NCI-H2196 (cell line): Measurements from ENCODE around the gene CYP4F2.
"Not testable (repeated sequence)": the region's sequence is repeated elsewhere in the genome, so short reads cannot be mapped to it uniquely, and the experiment has no call there.

ENCODE experiments used
- DNase-seq: peaks from one replicate; lab custom pipeline; 2025; ENCODE audit not compliant: unreplicated experiment; lab: John Stamatoyannopoulos, UW

Gene CYP4F2, protein sequence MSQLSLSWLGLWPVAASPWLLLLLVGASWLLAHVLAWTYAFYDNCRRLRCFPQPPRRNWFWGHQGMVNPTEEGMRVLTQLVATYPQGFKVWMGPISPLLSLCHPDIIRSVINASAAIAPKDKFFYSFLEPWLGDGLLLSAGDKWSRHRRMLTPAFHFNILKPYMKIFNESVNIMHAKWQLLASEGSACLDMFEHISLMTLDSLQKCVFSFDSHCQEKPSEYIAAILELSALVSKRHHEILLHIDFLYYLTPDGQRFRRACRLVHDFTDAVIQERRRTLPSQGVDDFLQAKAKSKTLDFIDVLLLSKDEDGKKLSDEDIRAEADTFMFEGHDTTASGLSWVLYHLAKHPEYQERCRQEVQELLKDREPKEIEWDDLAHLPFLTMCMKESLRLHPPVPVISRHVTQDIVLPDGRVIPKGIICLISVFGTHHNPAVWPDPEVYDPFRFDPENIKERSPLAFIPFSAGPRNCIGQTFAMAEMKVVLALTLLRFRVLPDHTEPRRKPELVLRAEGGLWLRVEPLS

DNA sequence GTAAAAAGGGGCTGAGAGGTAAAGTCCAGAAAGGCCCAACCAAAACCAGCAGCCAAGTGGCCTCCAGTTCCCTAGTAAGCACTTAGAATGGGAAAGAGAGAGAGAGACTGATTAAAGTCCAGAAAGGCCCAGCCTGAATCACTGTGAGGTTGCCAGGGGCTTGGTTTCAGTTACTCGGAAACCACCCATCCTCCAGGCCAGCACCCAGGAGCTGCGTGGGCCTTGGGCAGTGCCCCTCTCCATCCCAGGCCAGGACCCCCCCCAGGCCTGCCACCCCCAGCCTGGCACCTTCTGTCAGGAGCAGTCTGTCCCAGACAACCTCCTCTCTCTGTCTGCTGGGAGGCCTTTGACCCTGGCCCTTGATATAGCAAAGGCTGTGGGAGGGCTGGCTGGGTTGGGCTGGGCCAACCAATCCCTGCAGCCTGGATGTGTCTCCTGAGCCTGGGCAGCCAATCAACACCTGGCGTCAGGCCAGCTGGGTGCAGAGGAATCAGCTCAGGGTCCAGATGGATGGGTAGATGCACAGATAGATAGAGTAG lies at the start of gene CYP4F2:
TSS of gene CYP4F2 (minus strand) at position 337 of the 539 bp plus-strand sequence. CDS start 463 bp downstream, outside the sequence.
- peak; percentile 24 for DNase-seq

DNA sequence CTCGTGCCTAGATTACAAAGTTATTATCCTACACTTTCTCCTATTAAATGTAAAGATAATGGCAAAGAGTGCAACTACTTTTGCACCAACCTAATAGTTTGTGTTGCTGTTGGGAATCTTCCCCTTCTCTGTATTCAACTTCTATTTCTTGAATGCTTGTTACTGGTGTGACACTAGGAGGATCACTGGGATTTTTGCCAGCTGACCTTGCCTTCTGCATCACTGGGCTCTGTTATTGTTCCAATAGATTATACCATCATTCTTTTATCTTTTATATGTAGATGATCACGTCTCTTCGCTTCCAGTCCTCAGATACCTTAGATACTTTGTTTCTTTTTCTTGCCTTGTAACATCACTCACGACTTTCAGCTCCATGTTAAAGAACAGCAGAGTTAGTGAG lies 47.4 kb upstream of the CYP4F2 start:
- DNase-seq, result no peak

DNA sequence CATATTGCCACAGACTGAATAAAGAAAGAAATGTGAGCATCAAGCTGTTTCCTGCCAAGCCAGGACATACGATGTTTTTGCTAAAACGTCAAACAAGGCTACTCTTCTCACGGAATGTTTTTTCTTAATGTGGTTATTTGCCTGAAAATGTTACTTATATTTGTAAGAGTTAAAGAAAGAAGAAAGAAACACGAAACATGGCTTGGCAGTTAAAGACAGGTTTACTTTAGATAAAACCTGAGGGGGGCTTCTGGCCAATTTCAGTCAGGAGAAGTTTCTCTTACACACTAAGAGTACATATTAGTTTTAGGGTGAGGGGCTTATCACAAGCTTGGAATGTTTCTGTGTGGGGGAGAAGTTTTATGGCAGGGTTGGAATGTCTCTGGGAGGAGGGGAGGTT lies 46.5 kb upstream of the CYP4F2 start:
- no peak for DNase-seq

DNA sequence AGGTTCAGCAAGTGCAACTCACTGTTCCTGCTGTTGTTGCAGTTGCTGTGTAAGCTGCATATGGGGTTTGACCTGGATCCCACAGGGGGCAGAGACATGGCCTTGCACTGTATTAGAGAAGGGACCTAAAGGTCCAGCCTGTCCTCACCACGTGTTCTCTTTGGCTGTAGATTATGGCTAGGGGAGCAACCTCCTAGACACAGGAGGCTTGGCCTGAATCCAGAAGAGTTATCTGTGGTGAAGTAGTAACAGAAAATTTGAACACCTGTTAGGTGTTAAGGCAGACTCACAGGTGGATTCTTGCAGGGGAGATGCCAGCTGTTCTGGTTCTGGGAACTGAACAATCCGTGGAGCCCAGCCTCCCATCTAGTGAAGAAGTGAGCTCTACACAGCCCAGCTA lies 39.9 kb upstream of the CYP4F2 start:
- no peak for DNase-seq

DNA sequence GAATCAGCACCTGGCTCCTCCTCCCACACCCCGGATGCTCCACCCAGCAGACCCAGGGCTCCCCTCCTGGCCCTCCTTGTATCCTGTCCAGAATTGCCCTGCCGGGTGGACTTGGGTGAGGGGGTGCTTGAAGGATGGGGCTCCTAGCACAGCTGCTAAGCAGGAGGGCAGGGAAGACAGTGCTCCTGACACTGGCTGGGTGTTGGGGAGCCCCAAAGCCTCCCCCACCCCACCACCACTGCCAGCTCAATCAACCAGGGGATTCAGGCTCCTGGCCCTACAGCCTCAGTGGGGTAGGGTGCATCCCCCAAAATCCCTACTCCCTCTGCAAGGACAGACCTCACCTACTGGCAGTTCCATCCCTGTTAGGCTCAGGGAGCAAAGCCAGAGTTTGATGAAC lies 39.1 kb upstream of the CYP4F2 start:
- no peak for DNase-seq

DNA sequence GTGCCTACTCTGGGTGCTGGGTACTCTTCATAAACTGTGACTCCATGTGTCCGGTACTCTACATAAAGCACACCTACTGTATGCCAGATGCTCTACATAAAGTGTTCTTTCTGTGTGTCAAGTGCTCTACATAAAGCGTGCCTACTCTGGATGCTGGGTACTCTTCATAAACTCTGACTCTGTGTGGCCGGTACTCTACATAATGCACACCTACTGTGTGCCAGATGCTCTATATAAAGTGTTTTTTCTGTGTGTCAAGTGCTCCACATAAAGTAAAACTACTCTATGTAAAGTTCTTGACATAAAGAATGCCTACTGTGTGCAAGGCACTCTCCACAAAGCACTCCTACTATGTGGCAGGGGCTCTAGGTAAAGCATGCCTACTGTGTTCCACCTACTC lies 38.3 kb upstream of the CYP4F2 start:
- DNase-seq, result no peak

DNA sequence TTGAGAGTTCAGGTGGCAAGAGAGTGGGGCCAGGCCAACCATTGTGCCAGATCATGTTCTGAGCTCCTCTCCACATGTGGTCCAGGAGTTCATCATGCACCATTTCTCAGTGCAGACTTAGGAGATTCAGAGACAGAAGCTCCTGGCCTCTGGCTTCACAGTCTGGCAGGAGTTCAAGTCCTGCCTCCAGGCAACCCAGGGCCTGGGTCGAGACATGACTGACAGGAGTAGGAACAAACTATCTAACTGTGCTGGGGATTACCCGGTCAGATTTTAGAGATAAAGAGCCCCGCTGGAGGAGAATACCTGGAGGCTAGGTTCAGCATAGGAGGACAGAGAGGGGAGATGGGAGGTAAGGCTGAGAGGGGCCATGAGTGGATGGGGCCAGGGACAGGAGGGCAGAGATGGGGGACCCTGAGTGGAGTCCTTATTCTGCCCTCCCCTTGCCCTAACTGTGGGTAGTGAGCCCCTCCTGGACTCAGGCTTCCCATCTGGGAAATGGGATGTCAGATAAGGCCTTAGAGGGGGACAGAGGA lies 37.4 kb upstream of the CYP4F2 start:
- DNase-seq, result peak; percentile 76

DNA sequence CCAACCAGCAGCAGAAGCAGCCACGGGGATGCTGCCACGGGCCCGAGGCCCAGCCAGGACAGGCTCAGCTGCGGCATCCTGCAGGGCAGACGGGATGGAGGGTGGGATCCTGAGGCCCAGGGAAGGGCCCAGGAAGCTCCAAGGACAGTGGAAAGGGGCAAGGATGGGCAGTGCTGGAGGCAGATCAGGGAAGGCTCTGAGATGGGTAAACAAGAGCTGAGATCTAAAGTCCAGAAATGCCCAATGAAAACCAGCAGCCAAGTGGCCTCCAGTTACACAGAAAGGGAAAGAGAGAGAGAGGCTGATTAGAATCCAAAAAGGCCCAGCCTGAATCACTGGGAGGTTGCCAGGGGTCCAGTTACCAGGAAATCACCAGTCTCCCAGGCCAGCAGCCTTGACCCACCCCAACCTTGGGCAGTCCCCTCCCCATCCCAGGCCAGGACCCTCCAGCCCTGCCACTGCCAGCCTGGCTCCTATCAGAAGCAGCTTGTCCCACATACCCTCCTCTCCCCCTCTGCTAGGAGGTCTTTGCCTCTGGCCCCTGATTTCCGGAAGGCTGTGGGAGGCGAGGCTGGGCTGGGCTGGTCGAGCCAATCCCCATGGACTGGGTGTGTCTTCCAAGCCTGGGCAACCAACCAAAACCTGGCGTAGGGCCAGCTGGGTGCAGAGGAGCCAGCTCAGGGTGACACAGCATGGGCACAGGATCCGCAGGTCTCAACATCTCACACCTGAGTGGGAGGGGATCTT lies 36.6 kb upstream of the CYP4F2 start, which contains the start of gene CYP4F11:
TSS of gene CYP4F11 (minus strand) at position 198 of the 747 bp plus-strand sequence. CDS start at position 77, 121 bp downstream.
- DNase-seq, result peak; percentile 93

DNA sequence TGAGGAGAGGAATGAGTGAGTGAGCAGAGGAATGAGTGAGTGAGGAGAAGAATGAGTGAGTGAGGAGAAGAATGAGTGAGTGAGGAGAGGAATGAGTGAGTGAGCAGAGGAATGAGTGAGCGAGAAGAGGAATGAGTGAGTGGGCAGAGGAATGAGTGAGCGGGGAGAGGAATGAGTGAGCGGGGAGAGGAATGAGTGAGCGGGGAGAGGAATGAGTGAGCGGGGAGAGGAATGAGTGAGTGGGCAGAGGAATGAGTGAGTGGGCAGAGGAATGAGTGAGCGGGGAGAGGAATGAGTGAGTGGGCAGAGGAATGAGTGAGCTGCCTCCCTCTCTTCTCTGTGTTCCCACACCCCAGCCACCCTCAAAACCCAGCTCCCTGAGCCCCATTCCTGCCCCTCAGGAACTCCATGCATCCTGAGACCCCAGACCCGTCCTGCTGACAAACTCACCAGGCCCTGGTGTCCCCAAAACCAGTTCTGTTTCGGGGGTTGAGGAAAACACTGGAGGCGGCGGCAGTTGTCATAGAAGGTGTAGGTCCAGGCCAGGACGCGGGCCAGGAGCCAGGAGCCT lies 36.0 kb upstream of the CYP4F2 start:
- DNase-seq, result not testable (repeated sequence)

DNA sequence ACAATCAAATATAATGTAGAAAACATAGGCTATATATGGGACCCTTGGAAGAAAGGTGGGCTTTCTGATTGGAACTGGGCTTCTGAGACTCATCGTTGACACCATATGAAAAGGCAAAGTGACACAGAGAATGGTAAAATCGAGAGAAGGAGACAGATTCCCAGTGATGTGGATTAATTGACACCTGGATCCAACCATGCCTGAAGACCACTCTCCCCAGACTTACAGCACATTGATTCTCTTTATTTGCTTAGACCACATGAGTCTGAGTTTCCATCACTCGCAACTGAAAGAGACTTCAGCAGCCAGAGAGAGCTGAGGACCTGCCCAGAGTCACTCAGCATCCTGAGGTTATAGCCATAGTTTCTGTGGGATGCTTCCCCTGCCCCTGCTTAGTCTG lies 30.4 kb upstream of the CYP4F2 start:
- DNase-seq, result no peak

DNA sequence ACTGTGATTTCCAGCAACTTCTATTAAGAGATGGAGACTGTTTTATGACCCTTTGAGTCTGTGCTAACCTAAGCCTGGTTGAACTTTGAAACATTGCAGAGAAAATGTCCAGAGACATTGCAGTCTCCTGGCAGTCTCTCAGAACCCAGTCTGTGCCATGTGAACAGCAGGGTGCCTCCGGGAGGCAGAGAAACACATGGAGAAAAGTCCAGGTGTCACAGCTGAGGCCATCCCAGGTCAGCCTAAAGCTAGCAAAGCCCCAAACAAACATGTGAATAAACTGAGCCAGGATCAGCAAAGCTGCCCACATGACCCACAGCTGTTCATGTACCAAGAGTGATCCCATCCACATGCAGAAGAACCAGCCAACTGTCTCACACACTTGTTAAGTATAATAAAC lies 28.6 kb upstream of the CYP4F2 start:
- DNase-seq, result no peak

DNA sequence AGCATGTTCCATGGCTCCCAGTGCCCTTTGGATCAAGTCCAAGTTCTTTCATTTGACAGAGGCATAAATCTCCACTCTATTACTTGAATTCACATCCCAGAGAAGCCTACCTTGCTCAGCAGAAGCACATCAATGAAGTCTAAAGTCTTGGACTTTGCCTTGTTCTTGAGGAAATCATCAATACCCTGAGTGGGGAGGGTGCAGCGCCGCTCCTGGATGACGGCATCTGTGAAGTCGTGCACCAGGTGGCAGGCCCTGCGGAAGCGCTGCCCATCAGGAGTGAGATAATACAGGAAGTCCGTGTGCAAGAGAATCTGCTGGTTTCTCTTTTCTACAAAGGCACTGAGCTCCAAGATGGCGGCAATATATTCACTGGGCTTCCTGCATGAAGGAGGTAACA lies 25.8 kb upstream of the CYP4F2 start:
- DNase-seq, result no peak

DNA sequence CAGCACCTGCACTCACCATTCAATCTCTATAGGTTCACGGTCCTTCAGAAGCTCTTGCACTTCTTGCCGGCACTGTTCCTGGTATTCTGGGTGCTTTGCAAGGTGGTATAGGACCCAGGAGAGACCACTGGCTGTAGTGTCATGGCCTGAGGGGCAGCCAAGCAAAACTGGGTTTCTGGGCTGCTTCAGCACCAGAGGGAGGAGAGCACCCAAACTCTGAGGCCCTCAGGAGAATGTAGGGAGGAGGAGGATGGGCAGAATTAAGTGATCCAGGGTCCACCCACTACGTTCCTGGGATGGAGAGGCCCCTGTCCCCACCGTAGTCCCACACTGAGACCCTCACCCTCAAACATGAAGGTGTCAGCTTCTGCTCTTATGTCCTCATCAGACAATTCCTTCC lies 24.1 kb upstream of the CYP4F2 start:
- DNase-seq, result no peak

DNA sequence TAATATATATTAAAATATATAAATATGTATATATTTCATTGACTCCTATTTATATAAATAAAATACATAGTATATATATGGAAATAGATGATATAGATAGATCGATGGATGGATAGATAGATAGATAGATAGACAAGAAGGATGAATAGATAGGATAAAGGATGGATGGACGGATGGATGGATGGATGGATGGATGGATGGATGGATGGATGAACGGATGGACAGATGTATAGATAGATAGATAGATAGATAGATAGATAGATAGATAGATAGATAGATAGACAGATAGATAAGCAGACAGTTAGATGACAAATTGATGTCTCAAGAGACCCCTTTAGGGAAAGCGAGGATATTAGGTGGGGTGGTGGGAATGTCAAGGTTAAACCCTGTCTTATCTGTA lies 21.4 kb upstream of the CYP4F2 start:
- DNase-seq, result no peak

DNA sequence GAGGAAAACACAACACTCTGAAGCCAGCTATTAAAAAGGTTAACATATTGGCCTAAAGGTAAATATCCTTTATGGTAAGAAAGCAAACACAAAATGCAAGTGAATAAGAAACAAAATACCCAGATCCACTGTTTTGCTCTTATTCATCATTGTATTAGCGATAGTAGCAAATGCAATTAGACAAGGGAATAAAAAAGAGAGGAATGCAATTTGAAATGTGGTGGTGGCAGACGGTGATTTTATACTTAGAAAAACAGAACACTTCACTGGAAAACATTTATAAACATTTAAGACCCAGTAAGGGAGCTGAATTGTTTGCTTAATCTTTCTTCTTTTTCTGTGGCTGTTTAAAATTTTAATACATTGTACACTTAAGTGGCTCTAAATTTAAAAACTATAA lies 17.2 kb upstream of the CYP4F2 start:
- DNase-seq, result no peak

DNA sequence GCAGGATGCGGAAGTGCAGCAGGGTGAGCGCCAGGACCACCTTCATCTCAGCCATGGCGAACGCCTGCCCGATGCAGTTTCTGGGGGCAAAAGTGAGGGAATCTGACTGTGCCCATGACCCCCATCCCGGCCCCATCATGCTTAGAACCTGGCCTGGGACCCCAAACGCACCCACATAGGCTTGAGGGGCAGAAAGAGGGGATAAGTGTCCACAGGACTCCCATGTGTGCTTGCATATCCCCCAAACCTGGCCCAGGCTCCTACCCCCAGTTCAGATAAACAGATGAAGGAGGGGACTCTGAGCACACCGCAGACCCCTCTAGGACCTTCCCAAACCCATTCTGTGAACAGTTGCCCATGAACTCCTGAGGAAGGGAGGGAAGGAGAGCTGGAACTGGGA lies 16.0 kb upstream of the CYP4F2 start:
- DNase-seq, result no peak

DNA sequence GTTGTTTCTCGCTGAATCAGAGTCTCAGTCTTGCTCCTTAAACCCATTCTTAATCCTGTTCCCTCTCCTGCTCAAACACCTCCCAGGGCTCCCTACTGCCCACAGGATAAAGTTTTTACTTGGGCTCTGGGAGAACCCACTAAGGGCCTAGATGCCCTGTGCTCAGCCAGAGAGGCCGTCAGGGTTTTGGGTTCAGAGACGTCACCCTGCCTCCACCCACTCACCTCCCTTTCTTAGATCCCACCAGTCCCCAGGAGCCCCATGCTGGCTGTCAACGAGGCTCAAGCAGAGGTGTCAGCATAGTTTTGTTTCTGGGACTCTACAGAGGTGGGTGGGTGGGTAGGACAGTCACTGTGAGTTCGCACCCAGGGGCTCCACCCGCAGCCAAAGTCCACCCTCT lies 15.5 kb upstream of the CYP4F2 start:
- DNase-seq, result no peak

DNA sequence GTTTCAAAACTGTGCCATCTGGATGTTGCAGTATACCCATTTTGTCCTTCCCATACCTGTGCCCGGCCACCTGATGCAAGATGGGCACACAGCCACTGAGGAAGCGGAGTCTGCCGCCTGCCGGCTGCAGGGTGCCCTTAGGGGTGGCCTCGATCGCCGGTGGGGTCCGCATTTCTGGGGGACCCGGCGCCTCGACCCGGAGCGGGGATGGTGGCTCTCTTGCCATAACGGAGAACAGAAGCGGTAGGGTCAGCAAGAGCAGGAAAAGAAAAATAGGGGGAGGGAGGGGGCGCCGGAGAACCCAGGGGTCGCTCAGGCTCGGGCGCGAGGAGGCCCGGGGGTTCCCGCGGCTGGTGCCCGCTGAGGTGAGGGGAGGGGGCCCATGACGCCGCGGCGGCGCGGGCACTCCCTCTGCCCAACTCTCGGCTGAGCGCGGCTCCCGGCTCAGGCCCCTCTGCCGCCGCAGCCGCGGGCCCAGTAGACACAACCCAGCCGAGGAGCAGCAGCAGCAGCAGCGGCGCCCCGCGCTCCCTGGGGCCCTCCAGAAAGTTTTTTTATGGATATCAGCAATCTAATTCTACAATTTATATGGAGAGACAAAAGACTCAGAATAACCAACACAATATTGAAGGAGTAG lies 13.8 kb upstream of the CYP4F2 start:
- DNase-seq, result no peak

DNA sequence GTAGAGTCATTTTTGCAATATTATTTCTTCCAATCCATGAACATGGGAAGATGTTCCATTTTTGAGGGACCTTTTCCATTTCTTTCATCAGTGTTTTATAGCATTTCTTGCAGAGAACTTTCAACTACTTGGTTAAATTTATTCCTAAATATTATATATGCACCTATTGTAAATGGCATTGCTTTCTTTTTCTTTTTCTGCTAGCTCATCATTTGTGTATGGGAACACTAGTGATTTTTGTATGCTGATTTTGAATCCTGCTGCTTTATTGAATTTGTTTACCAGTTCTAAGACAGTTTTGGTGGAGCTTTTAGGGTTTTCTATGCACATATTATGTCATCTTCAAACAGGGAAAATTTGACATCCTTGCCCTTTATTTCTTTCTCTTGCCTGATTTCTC lies 7.2 kb upstream of the CYP4F2 start:
- DNase-seq, result no peak

DNA sequence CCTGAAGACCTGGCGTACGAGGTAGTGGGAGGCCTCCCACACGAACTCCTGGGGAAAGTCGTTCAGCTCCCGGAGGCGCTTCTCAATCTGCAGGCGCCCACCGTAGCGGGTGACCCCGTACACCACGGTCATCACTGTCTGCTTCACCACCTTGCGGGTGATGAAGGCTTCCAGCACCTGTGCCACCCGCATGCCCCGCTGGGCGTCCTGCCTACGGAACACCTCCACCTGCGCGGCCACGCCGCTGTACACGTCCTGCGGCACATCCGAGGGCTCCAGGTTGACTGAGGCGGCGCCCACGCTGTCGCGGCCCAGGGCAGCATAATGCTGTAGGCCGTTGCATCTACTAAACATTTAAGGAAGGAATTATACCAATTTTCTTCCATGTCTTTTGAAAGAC lies 5.0 kb upstream of the CYP4F2 start:
- not testable (repeated sequence) for DNase-seq

DNA sequence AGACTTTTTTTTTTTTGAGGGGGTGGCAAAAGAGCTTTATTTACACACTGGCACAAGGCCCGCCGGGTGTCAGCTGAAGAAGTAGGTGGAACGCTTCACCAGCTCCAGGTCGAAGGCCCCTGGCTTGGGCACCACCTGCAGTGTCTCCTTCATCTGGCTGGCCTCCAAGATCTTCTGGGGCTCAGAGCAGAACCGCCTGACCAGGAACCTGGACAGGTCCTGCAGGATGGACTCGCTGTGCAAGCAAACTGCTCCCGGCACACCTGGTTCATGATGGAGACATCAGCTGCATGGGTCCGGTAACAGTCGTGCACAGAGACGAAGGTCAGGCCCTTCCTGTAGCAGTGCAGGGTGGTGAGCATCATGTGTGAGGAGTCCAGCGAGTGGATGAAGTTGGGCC lies 4.4 kb upstream of the CYP4F2 start:
- DNase-seq, result no peak
